Measurements from ENCODE around the gene PLEK2. TPM values are rescaled to one million over a fixed set of nuclear protein-coding genes. Genes with fewer than 3 reads are reported as not detected.
"Not testable (repeated sequence)": the region's sequence is repeated elsewhere in the genome, so short reads cannot be mapped to it uniquely, and the experiment has no call there.

Gene PLEK2
- total RNA-seq = 1 to 10 TPM; 1.1 to 1.2 TPM

GRCh38 chr14:67411820-67412421, at the start of gene PLEK2:
TSS of gene PLEK2 (minus strand) at chr14:67412165. CDS start at chr14:67412059, 106 bp downstream.
- CTCF ChIA-PET = interaction anchor here (1.2 kb wide), 1 partner anchor 155 kb away, joined by 3 read pairs; no protein-coding TSS in a partner anchor
- POLR2A ChIA-PET = no interaction called here

GRCh38 chr14:67461341-67461985, 49.5 kb upstream of the PLEK2 start:
- ChIA-PET CTCF (interaction anchor here (1.3 kb wide), 1 partner anchor 110 kb away, joined by 3 read pairs; no protein-coding TSS in a partner anchor), POLR2A (no interaction called here)

GRCh38 chr14:67459336-67459735, 47.4 kb upstream of the PLEK2 start:
- ChIA-PET POLR2A (no interaction called here), CTCF (no interaction called here)

GRCh38 chr14:67457782-67458181, 45.8 kb upstream of the PLEK2 start:
- POLR2A ChIA-PET = interaction anchor here (0.7 kb wide), 1 partner anchor 433 kb away, joined by 4 read pairs; no protein-coding TSS in a partner anchor
- CTCF ChIA-PET = interaction anchor here (1.2 kb wide), 1 partner anchor 30 kb away, joined by 3 read pairs; no protein-coding TSS in a partner anchor

- ChIA-PET POLR2A (no interaction called here), CTCF (interaction anchor here (1.2 kb wide), 1 partner anchor 29 kb away, joined by 3 read pairs; no protein-coding TSS in a partner anchor)
These were observed 44.8 kb upstream of the PLEK2 start for GRCh38 chr14:67456732-67457131.

GRCh38 chr14:67453575-67454300, 41.8 kb upstream of the PLEK2 start:
- CTCF ChIA-PET = interaction anchor here (1.2 kb wide), 1 partner anchor 26 kb away, joined by 3 read pairs; no protein-coding TSS in a partner anchor
- POLR2A ChIA-PET = interaction anchor here (0.6 kb wide), 1 partner anchor 169 kb away, joined by 6 read pairs; no protein-coding TSS in a partner anchor

GRCh38 chr14:67451667-67452066, 39.7 kb upstream of the PLEK2 start:
- CTCF ChIA-PET, POLR2A ChIA-PET: not testable (repeated sequence)

GRCh38 chr14:67449096-67449495, 37.1 kb upstream of the PLEK2 start:
- CTCF ChIA-PET = no interaction called here
- POLR2A ChIA-PET = no interaction called here

- ChIA-PET CTCF (no interaction called here), POLR2A (no interaction called here)
These were observed 35.0 kb upstream of the PLEK2 start for GRCh38 chr14:67447033-67447381.

GRCh38 chr14:67446371-67447032, 34.5 kb upstream of the PLEK2 start:
- CTCF ChIA-PET = interaction anchor here (0.8 kb wide), 1 partner anchor 125 kb away, joined by 3 read pairs; no protein-coding TSS in a partner anchor
- POLR2A ChIA-PET = no interaction called here

- POLR2A ChIA-PET = no interaction called here
- CTCF ChIA-PET = interaction anchor here (0.6 kb wide), 1 partner anchor 17 kb away, joined by 3 read pairs; no protein-coding TSS in a partner anchor
These were observed 32.4 kb upstream of the PLEK2 start for GRCh38 chr14:67444395-67444794.

- POLR2A ChIA-PET = no interaction called here
- CTCF ChIA-PET = no interaction called here
These were observed 30.4 kb upstream of the PLEK2 start for GRCh38 chr14:67442139-67442906.

- POLR2A ChIA-PET = no interaction called here
- CTCF ChIA-PET = no interaction called here
These were observed 29.7 kb upstream of the PLEK2 start for GRCh38 chr14:67441672-67442071.

- POLR2A ChIA-PET = no interaction called here
- CTCF ChIA-PET = no interaction called here
These were observed 29.3 kb upstream of the PLEK2 start for GRCh38 chr14:67441256-67441655.

- ChIA-PET CTCF (interaction anchor here (1.6 kb wide), 1 partner anchor 13 kb away, joined by 6 read pairs; no protein-coding TSS in a partner anchor), POLR2A (no interaction called here)
These were observed 28.5 kb upstream of the PLEK2 start for GRCh38 chr14:67440513-67440912.

- ChIA-PET CTCF (no interaction called here), POLR2A (no interaction called here)
These were observed 27.0 kb upstream of the PLEK2 start for GRCh38 chr14:67438969-67439368.

GRCh38 chr14:67436006-67436866, 24.3 kb upstream of the PLEK2 start:
- ChIA-PET POLR2A (no interaction called here), CTCF (no interaction called here)

GRCh38 chr14:67435603-67436002, 23.6 kb upstream of the PLEK2 start:
- CTCF ChIA-PET = no interaction called here
- POLR2A ChIA-PET = no interaction called here

Measured in activated CD8-positive, alpha-beta memory T cell treated with anti-CD3 and anti-CD28 coated beads for 36 hours (primary cell).